ENCODE measurements around the gene SH2D4B. TPM values are rescaled to one million over a fixed set of nuclear protein-coding genes. Genes with fewer than 3 reads are reported as not detected.

The SH2D4B gene
- total RNA-seq, 4 donors from 2014 or later, result 0.13 TPM; not detected in 3

GRCh38 chr10:80603516-80603915, 65.8 kb downstream of the SH2D4B start:
- intact Hi-C loops (cut with DNase I), result no loop called here
- Histone ChIP-seq H3K9me3 (no peaks in the 10 kb centered on the region), H3K27me3 (no peaks in the 10 kb centered on the region), H3K4me3 (no peak overlapping the region), H3K36me3 (no peaks in the 10 kb centered on the region), H3K27ac (no peak overlapping the region), H3K4me1 (no peaks in the 10 kb centered on the region)
- WGBS, 2 donors, result 97% methylated on average over 14 of the region's 27 CpGs; no CpG with 5 or more reads in 1 of the 2 donors
- TF ChIP-seq CTCF (IDR thresholded peaks at IDR 0.05) (no peak), POLR2A (IDR thresholded peaks at IDR 0.05) (no peak)
- no peak for DNase-seq

GRCh38 chr10:80608706-80609105, 71.0 kb downstream of the SH2D4B start:
- DNase-seq, result no peak
- Histone ChIP-seq H3K9me3 (no peaks in the 10 kb centered on the region), H3K4me1 (peaks cover 0 to 10% (median 0%) of the 10 kb centered on the region in 3 donors), H3K27me3 (no peaks in the 10 kb centered on the region), H3K4me3 (no peak overlapping the region), H3K36me3 (no peaks in the 10 kb centered on the region), H3K27ac (no peak overlapping the region)
- intact Hi-C loops (cut with DNase I), result no loop called here
- 74 to 76% methylated on average over 8 to 11 of the region's 11 CpGs for WGBS, 2 donors
- TF ChIP-seq CTCF (IDR thresholded peaks at IDR 0.05) (no peak), POLR2A (IDR thresholded peaks at IDR 0.05) (no peak)

- DNase-seq, result no peak
- intact Hi-C loops (cut with DNase I), result no loop called here
- peaks cover 0 to 10% (median 0%) of the 10 kb centered on the region in 3 donors for H3K4me1 ChIP-seq
Measured at GRCh38 chr10:80609331-80609730, 71.6 kb downstream of the SH2D4B start.

DNA sequence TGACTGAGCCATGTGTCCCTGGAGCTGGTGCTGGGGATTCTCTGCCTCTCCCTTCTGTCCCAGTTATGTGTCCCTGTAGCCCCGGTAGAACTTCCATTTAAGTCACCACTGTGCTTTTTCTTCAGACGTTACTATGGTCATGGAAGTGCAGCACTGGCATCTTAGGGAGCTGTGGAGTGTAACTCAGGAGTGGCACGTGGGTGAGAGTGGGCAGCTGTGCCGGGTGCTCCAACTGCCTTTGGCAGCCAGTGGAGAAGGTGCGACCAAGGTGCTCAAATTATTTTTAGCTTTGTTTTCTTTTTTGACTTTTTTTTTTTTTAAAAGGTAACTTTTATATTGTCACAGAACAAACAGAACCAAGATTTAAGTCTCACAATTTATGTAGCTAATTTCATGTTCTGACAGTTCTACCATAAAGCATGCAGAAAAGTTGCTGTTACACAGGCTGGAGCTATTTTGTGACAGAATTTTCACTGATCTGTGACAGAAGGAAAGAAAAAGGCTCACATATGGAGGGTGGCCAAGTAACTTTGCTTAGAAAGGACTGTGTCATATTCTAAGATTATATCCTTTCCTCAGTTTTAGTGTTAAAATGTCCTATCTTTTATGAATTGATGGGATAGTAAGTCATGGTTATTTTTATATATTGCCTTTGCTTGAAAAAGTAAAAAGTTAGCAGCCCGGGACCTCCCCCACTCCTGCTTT, 73.9 kb downstream of the SH2D4B start:
- intact Hi-C loops (cut with DNase I), result no loop called here
- no peaks in the 10 kb centered on the region for H3K9me3 ChIP-seq
- 53 to 73% methylated on average over 6 of the region's 6 CpGs for WGBS, 2 donors

More at GRCh38 chr10:80609331-80609730, 71.6 kb downstream of the SH2D4B start:
- Histone ChIP-seq H3K9me3 (no peaks in the 10 kb centered on the region), H3K27ac (no peak overlapping the region), H3K36me3 (no peaks in the 10 kb centered on the region), H3K4me3 (no peak overlapping the region), H3K27me3 (no peaks in the 10 kb centered on the region)
- TF ChIP-seq POLR2A (IDR thresholded peaks at IDR 0.05), result no peak
- no peak for TF ChIP-seq CTCF (IDR thresholded peaks at IDR 0.05)
- 75 to 92% methylated on average over 6 to 10 of the region's 11 CpGs for WGBS, 2 donors

More for the DNA sequence above, 73.9 kb downstream of the SH2D4B start:
- H3K36me3 ChIP-seq, result no peaks in the 10 kb centered on the region
- DNase-seq, result no peak
- peaks cover 0 to 10% (median 0%) of the 10 kb centered on the region in 3 donors for H3K4me1 ChIP-seq
- TF ChIP-seq CTCF (IDR thresholded peaks at IDR 0.05), result no peak
- TF ChIP-seq POLR2A (IDR thresholded peaks at IDR 0.05), result no peak
- H3K27ac ChIP-seq, result no peak overlapping the region
- no peak overlapping the region for H3K4me3 ChIP-seq
- no peaks in the 10 kb centered on the region for H3K27me3 ChIP-seq

All from esophagus squamous epithelium (tissue), 5 donors.